PC-9 (cell line): ENCODE results near the gene TMEM132C. TPM values are rescaled to one million over a fixed set of nuclear protein-coding genes. Genes with fewer than 3 reads are reported as not detected.

Source experiments
- BruUV-seq: library from RNA; stranded (reverse); fragments of 400-500 nt; replicated peaks from 2 replicates; lab custom pipeline; 2021; lab: Mats Ljungman, UMichigan
- CTCF ChIA-PET: fragments of 300-600 bp; sonication (Branson Sonifier 250); formaldehyde crosslinking; loops from one replicate; lab custom pipeline; 2022; ENCODE audit warnings: antibody characterized with exemption; lab: Charles Lee
- POLR2A ChIA-PET: fragments of 300-600 bp; sonication (Branson Sonifier 250); formaldehyde crosslinking; loops from one replicate; lab custom pipeline; 2022; ENCODE audit warnings: antibody characterized with exemption; ENCODE audit not compliant: unreplicated experiment; lab: Charles Lee
- DNase-seq, 2 experiments: peaks; one replicate each; pipeline versions ENCODE4 v3.0.0 to v3.0.0-alpha.2; 2015 to 2022; ENCODE audit warnings: mixed read lengths in 1 of 2
- H2AFZ ChIP-seq: fragments of 200-600 bp; sonication (generic); 2 replicates; pipeline ENCODE4 v1.8.1; 2017; ENCODE audit warnings: antibody characterized with exemption
- H3F3A ChIP-seq: fragments of 200-600 bp; sonication (generic); 2 replicates; pipeline ENCODE4 v1.8.1; 2017; ENCODE audit warnings: antibody characterized with exemption, mild to moderate bottlenecking, low read depth; ENCODE audit not compliant: insufficient read depth
- H3K27ac ChIP-seq: fragments of 200-600 bp; sonication (generic); 2 replicates; pipeline ENCODE4 v1.6.1; 2016; ENCODE audit warnings: mixed run types
- H3K27me3 ChIP-seq: fragments of 200-600 bp; sonication (generic); 2 replicates; pipeline ENCODE4 v1.6.1; 2016; ENCODE audit warnings: low read depth, mixed run types; ENCODE audit not compliant: insufficient read depth
- H3K36me3 ChIP-seq: fragments of 200-600 bp; sonication (generic); 2 replicates; pipeline ENCODE4 v1.6.1; 2016; ENCODE audit warnings: low read depth, mixed run types
- H3K4me1 ChIP-seq: fragments of 200-600 bp; sonication (generic); replicated peaks from 2 replicates; pipeline ENCODE4 v1.6.1; 2016; ENCODE audit warnings: mixed run types; ENCODE audit not compliant: insufficient read depth
- H3K4me2 ChIP-seq: fragments of 200-600 bp; sonication (generic); 2 replicates; pipeline ENCODE4 v1.6.1; 2017; ENCODE audit warnings: mixed run types
- H3K4me3 ChIP-seq: fragments of 200-600 bp; sonication (generic); 2 replicates; pipeline ENCODE4 v1.6.1; 2016; ENCODE audit warnings: mixed run types
- H3K79me2 ChIP-seq: fragments of 200-600 bp; sonication (generic); 2 replicates; pipeline ENCODE4 v1.6.1; 2017; ENCODE audit warnings: low read depth, mixed run types
- H3K9me2 ChIP-seq: fragments of 200-600 bp; sonication (generic); 2 replicates; pipeline ENCODE4 v1.8.1; 2017; ENCODE audit warnings: mild to moderate bottlenecking; ENCODE audit not compliant: insufficient read depth
- H3K9me3 ChIP-seq: fragments of 200-600 bp; sonication (generic); 2 replicates; pipeline ENCODE4 v1.8.1; 2016; ENCODE audit warnings: low read depth; ENCODE audit not compliant: insufficient read depth
- H4K20me1 ChIP-seq: fragments of 200-600 bp; sonication (generic); 2 replicates; pipeline ENCODE4 v1.8.1; 2017; ENCODE audit not compliant: insufficient read depth
- CTCF ChIP-seq: fragments of 200-600 bp; sonication (generic); conservative IDR thresholded peaks from 2 replicates; pipeline ENCODE4 v1.6.1; 2017; ENCODE audit warnings: mixed run types, antibody characterized with exemption, mild to moderate bottlenecking, moderate library complexity
- EZH2 ChIP-seq: fragments of 200-600 bp; sonication (generic); IDR thresholded peaks from 2 replicates; pipeline ENCODE4 v1.8.0; 2017; ENCODE audit warnings: antibody characterized with exemption, low read depth
- intact Hi-C: fragments of 100-400 bp; cut with micrococcal nuclease; formaldehyde crosslinking; loops from one replicate; pipeline ENCODE4 v1.10.0; 2022; ENCODE audit not compliant: unreplicated experiment
- total RNA-seq: library from RNA; stranded (reverse); gene quantifications from 2 replicates; pipeline ENCODE4 v1.2.3, GENCODE V29; 2021

The TMEM132C gene
- total RNA-seq, 1 experiment from 2014 or later: not detected

- Histone ChIP-seq H3K9me2 (no peaks in the 10 kb centered on the region), H3K36me3 (no peaks in the 10 kb centered on the region), H3K4me1 (no peaks in the 10 kb centered on the region), H3K4me2 (no peak overlapping the region), H3K4me3 (no peak overlapping the region), H4K20me1 (no peaks in the 10 kb centered on the region), H3F3A (no peaks in the 10 kb centered on the region), H3K27ac (no peak overlapping the region), H3K79me2 (no peaks in the 10 kb centered on the region), H2AFZ (no peak overlapping the region), H3K9me3 (no peaks in the 10 kb centered on the region), H3K27me3 (peaks cover 5% of the 10 kb centered on the region; the same call in 1 of the 2 replicates)
- intact Hi-C loops: no loop called here
- DNase-seq: no peak
- no TSS peak for BruUV-seq
- CTCF ChIA-PET: no interaction called here
- POLR2A ChIA-PET: no interaction called here
- TF ChIP-seq EZH2 (no peak), CTCF (no peak)
Measured at GRCh38 chr12:128337071-128337345, 70.0 kb downstream of the TMEM132C start.

- TF ChIP-seq EZH2: no peak
- TF ChIP-seq CTCF: no peak
- no TSS peak for BruUV-seq
- no peaks in the 10 kb centered on the region for H3K9me3 ChIP-seq
Measured at GRCh38 chr12:128337431-128338170, 70.6 kb downstream of the TMEM132C start.

GRCh38 chr12:128338386-128339125 lies 71.6 kb downstream of the TMEM132C start:
- Histone ChIP-seq H3F3A (no peaks in the 10 kb centered on the region), H3K27ac (no peak overlapping the region), H3K4me1 (no peaks in the 10 kb centered on the region), H2AFZ (no peak overlapping the region), H4K20me1 (no peaks in the 10 kb centered on the region), H3K79me2 (no peaks in the 10 kb centered on the region), H3K4me2 (no peak overlapping the region), H3K36me3 (no peaks in the 10 kb centered on the region), H3K9me3 (no peaks in the 10 kb centered on the region), H3K27me3 (peaks cover 5% of the 10 kb centered on the region; the same call in 1 of the 2 replicates), H3K9me2 (no peaks in the 10 kb centered on the region), H3K4me3 (no peak overlapping the region)
- POLR2A ChIA-PET: no interaction called here
- no peak for DNase-seq
- TF ChIP-seq EZH2: no peak
- TF ChIP-seq CTCF: no peak
- intact Hi-C loops: no loop called here
- CTCF ChIA-PET: no interaction called here
- no TSS peak for BruUV-seq

More at GRCh38 chr12:128337431-128338170, 70.6 kb downstream of the TMEM132C start:
- Histone ChIP-seq H3K4me2 (no peak overlapping the region), H3F3A (no peaks in the 10 kb centered on the region), H3K9me2 (no peaks in the 10 kb centered on the region), H3K27ac (no peak overlapping the region), H3K36me3 (no peaks in the 10 kb centered on the region), H3K27me3 (peaks cover 5% of the 10 kb centered on the region; the same call in 1 of the 2 replicates), H3K4me1 (no peaks in the 10 kb centered on the region), H2AFZ (no peak overlapping the region), H3K79me2 (no peaks in the 10 kb centered on the region), H3K4me3 (no peak overlapping the region), H4K20me1 (no peaks in the 10 kb centered on the region)
- POLR2A ChIA-PET: no interaction called here
- CTCF ChIA-PET: no interaction called here
- DNase-seq: no peak
- intact Hi-C loops: no loop called here
